IMR-90 (cell line): ENCODE measurements around the gene PDXDC1. TPM values are rescaled to one million over a fixed set of nuclear protein-coding genes. Genes with fewer than 3 reads are reported as not detected.

Experiments used
- ATAC-seq: fragments of 200-7000 bp; cut with Tn5 transposase; 2 replicates; pipeline ENCODE4 v1.9.1; 2020; ENCODE audit warnings: low read depth, mild to moderate bottlenecking, moderate library complexity
- BruUV-seq: library from RNA; stranded (reverse); fragments of 400-500 nt; replicated peaks from 2 replicates; lab custom pipeline; 2021; lab: Mats Ljungman, UMichigan
- CTCF ChIA-PET: fragments of 300-600 bp; formaldehyde crosslinking; extraction: SDS; loops from one replicate; lab custom pipeline; 2021; ENCODE audit warnings: antibody characterized with exemption; lab: Yijun Ruan, JAX
- POLR2A ChIA-PET: fragments of 300-600 bp; sonication (Branson Sonifier 250); formaldehyde crosslinking; loops from one replicate; lab custom pipeline; 2022; ENCODE audit warnings: antibody characterized with exemption; ENCODE audit not compliant: unreplicated experiment; lab: Charles Lee
- DNase-seq: peaks from one replicate; pipeline ENCODE4 v3.0.0; 2013
- H2AFZ ChIP-seq: replicated peaks from 2 replicates; pipeline ENCODE3; 2013; ENCODE audit warnings: low read length, mild to moderate bottlenecking; ENCODE audit not compliant: poor library complexity
- H2AK5ac ChIP-seq: 2 replicates; pipeline ENCODE4 v1.6.1; 2013; ENCODE audit warnings: low read depth, low read length, inconsistent platforms
- H2AK9ac ChIP-seq: replicated peaks from 2 replicates; pipeline ENCODE3; 2013; ENCODE audit warnings: mild to moderate bottlenecking, low read depth, low read length, moderate library complexity; ENCODE audit not compliant: poor library complexity
- H2BK120ac ChIP-seq: 2 replicates; pipeline ENCODE4 v1.6.1; 2013; ENCODE audit warnings: low read depth, low read length, inconsistent platforms
- H2BK15ac ChIP-seq: 3 replicates; pipeline ENCODE4 v1.6.1; 2013; ENCODE audit warnings: low read depth, low read length, inconsistent platforms
- H2BK20ac ChIP-seq: 2 replicates; pipeline ENCODE4 v1.6.1; 2013; ENCODE audit warnings: low read depth, mild to moderate bottlenecking, inconsistent platforms, low read length, moderate library complexity
- H2BK5ac ChIP-seq: 2 replicates; pipeline ENCODE4 v1.6.1; 2013; ENCODE audit warnings: mild to moderate bottlenecking, low read depth, low read length, inconsistent platforms; ENCODE audit not compliant: poor library complexity, severe bottlenecking
- H3K14ac ChIP-seq: replicated peaks from 2 replicates; pipeline ENCODE4 v1.6.1; 2013; ENCODE audit warnings: low read depth, low read length, inconsistent platforms
- H3K18ac ChIP-seq: 2 replicates; pipeline ENCODE4 v1.6.1; 2013; ENCODE audit warnings: low read depth, low read length, control low read depth
- H3K23ac ChIP-seq: 2 replicates; pipeline ENCODE4 v1.6.1; 2013; ENCODE audit warnings: low read depth, low read length, inconsistent platforms
- H3K27ac ChIP-seq: 2 replicates; pipeline ENCODE4 v1.5.1; 2013; ENCODE audit warnings: mild to moderate bottlenecking, control low read depth, low read length; ENCODE audit not compliant: insufficient read depth
- H3K27me3 ChIP-seq: 2 replicates; pipeline ENCODE4 v1.6.1; 2013; ENCODE audit warnings: low read length; ENCODE audit not compliant: control insufficient read depth, insufficient read depth
- H3K36me3 ChIP-seq: 2 replicates; pipeline ENCODE4 v1.6.1; 2013; ENCODE audit warnings: low read length, mixed read lengths; ENCODE audit not compliant: control insufficient read depth, insufficient read depth
- H3K4ac ChIP-seq: 2 replicates; pipeline ENCODE4 v1.6.1; 2013; ENCODE audit warnings: low read depth, low read length, inconsistent platforms
- H3K4me1 ChIP-seq: 2 replicates; pipeline ENCODE4 v1.6.1; 2013; ENCODE audit warnings: low read length, mixed read lengths; ENCODE audit not compliant: control insufficient read depth, insufficient read depth
- H3K4me2 ChIP-seq: 2 replicates; pipeline ENCODE4 v1.6.1; 2013; ENCODE audit warnings: low read depth, mild to moderate bottlenecking, control low read depth, low read length, moderate library complexity
- H3K4me3 ChIP-seq: 2 replicates; pipeline ENCODE4 v1.5.1; 2013; ENCODE audit warnings: low read depth, mild to moderate bottlenecking, control low read depth, low read length, moderate library complexity; ENCODE audit not compliant: insufficient read depth
- H3K56ac ChIP-seq: 2 replicates; pipeline ENCODE4 v1.6.1; 2013; ENCODE audit warnings: low read length, inconsistent platforms; ENCODE audit not compliant: insufficient read depth; ENCODE audit errors: extremely low read depth
- H3K79me1 ChIP-seq, 2 experiments: 2 replicates each; pipeline ENCODE4 v1.6.1; 2013; ENCODE audit warnings: low read length in 2 of 2, inconsistent platforms in 1 of 2, low read depth in 1 of 2
- H3K9ac ChIP-seq: 2 replicates; pipeline ENCODE4 v1.6.1; 2013; ENCODE audit warnings: low read depth, low read length, control low read depth
- H3K9me1 ChIP-seq: 2 replicates; pipeline ENCODE4 v1.6.1; 2013; ENCODE audit warnings: low read length, inconsistent platforms; ENCODE audit not compliant: insufficient read depth
- H3K9me3 ChIP-seq: 2 replicates; pipeline ENCODE4 v1.6.1; 2013; ENCODE audit warnings: low read length; ENCODE audit not compliant: control insufficient read depth, insufficient read depth
- H4K20me1 ChIP-seq: 2 replicates; pipeline ENCODE4 v1.6.1; 2013; ENCODE audit warnings: low read length, inconsistent platforms; ENCODE audit not compliant: insufficient read depth
- H4K5ac ChIP-seq: 2 replicates; pipeline ENCODE4 v1.6.1; 2013; ENCODE audit warnings: mild to moderate bottlenecking, low read depth, low read length, control low read depth
- H4K8ac ChIP-seq, 2 experiments: 2 replicates each; pipeline ENCODE4 v1.6.1; 2013; ENCODE audit warnings: low read depth in 2 of 2, low read length in 2 of 2, control low read depth in 1 of 2, inconsistent platforms in 1 of 2
- H4K91ac ChIP-seq: 2 replicates; pipeline ENCODE4 v1.6.1; 2013; ENCODE audit warnings: low read depth, low read length, inconsistent platforms; ENCODE audit not compliant: insufficient read depth
- FOS ChIP-seq: fragments of 150-350 bp; IDR thresholded peaks from 2 replicates; pipeline ENCODE4 v1.6.1; 2016; ENCODE audit warnings: low read depth, low read length
- MAFK ChIP-seq: IDR thresholded peaks from 2 replicates; pipeline ENCODE4 v1.6.1; 2012; ENCODE audit warnings: low read depth, low read length, improper control_type of control experiment
- WGBS, 2 experiments: methylation state at CpG; one replicate each; pipeline versions ENCODE4 v1.1.5 to v1.1.7; 2013; ENCODE audit warnings: missing lambda C conversion rate in 2 of 2; ENCODE audit not compliant: insufficient read length in 1 of 2; ENCODE audit errors: extremely low coverage in 2 of 2; 5-methylcytosine and 5-hydroxymethylcytosine counted together
- dilution Hi-C: fragments of 300-500 bp; cut with HindIII; formaldehyde crosslinking; loops from one replicate; pipeline ENCODE4 v1.14.3; 2018; ENCODE audit warnings: low sequenced_read_pairs; ENCODE audit not compliant: unreplicated experiment
- in situ Hi-C: fragments of 300-500 bp; cut with MboI; formaldehyde crosslinking; loops from 3 replicates; pipeline ENCODE4 v1.14.3; 2019; ENCODE audit warnings: low sequenced_read_pairs, inconsistent platforms, mixed read lengths
- intact Hi-C: fragments of 100-400 bp; cut with micrococcal nuclease; formaldehyde crosslinking; loops from 2 replicates; pipeline ENCODE4 v1.10.0; 2022
- polyA plus RNA-seq, 3 experiments: library from polyadenylated mRNA; depleted of rRNA; stranded (reverse); fragments of >200 nt; gene quantifications; 2 replicates each; pipeline ENCODE4 v1.2.3, GENCODE V29; 2012; ENCODE audit warnings: low replicate concordance in 1 of 3
- total RNA-seq: library from RNA; depleted of rRNA; stranded (reverse); fragments of >200 nt; gene quantifications from 2 replicates; pipeline ENCODE4 v1.2.3, GENCODE V29; 2012

Gene PDXDC1
- total and polyA plus RNA-seq, 2 of the 4 experiments (the other 2 are of a cell fraction) = 68.7 to 117 TPM

DNA sequence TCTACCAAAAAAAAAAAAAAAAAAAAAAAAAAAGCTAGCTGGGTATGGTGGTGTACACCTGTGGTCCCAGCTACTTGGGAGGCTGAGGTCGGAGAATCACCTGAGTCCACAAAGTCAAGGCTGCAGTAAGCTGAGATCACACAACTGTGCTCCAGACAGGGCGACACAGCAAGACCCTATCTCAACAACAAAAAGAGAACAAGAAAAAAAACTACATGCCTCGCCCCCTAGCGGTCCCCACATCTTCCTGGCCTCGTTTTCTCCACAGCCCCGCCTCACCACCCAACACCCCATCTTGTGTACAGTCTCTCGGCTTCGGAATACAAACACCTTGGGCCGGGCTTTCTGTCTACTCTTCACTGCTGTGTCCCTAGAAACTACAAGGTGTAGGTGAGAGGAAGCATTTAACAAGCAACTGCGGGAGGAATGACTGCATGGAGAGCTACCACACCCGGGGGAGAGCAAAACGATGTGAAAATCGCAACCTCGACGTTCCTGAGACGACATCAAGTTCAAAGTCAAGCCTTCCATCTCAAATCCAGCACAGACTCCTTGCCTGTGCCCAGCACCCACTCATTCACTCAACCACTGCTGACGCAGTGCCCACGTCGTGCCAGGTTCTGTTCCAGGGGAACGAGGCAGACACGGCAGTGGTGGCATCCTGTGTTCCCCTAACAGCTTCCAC lies 72.0 kb downstream of the PDXDC1 start:
- Histone ChIP-seq H2BK120ac (no peak overlapping the region), H3K9ac (no peak overlapping the region), H3K27me3 (no peaks in the 10 kb centered on the region), H3K9me1 (peaks cover 7% of the 10 kb centered on the region; the same call in 1 of the 2 replicates), H4K20me1 (peaks cover 28% of the 10 kb centered on the region), H3K9me3 (no peaks in the 10 kb centered on the region), H3K4me1 (no peaks in the 10 kb centered on the region), H4K91ac (no peak overlapping the region), H3K23ac (no peak overlapping the region), H3K4ac (no peak overlapping the region), H3K4me3 (no peak overlapping the region), H2BK5ac (no peak overlapping the region), H2BK15ac (no peak overlapping the region), H3K27ac (no peak overlapping the region), H3K36me3 (peaks cover 32% of the 10 kb centered on the region), H3K56ac (no peak overlapping the region), H3K14ac (no peak overlapping the region), H2BK20ac (no peak overlapping the region), H4K5ac (no peak overlapping the region), H3K79me1 (peaks cover 19 to 69% of the 10 kb centered on the region in 2 experiments; a peak in 3 of 4 replicates), H2AK5ac (no peak overlapping the region), H4K8ac (no peak overlapping the region), H3K18ac (no peak overlapping the region), H3K4me2 (no peak overlapping the region), H2AFZ (no peak overlapping the region), H2AK9ac (no peak overlapping the region)
- BruUV-seq = no TSS peak
- WGBS, 2 experiments = 100% methylated on average over 3 of the region's 21 CpGs; no CpG with 5 or more reads in 1 of the 2 experiments
- TF ChIP-seq FOS (no peak), MAFK (peak; percentile 38; the same call in 1 of the 2 replicates)
- DNase-seq (no peak), ATAC-seq (no peak)
- POLR2A ChIA-PET = no interaction called here
- intact Hi-C loops (no loop called here), in situ Hi-C loops (no loop called here), dilution Hi-C loops (no loop called here)
- CTCF ChIA-PET = no interaction called here
